Measurements from ENCODE around the gene FCSK.

Gene FCSK

DNA sequence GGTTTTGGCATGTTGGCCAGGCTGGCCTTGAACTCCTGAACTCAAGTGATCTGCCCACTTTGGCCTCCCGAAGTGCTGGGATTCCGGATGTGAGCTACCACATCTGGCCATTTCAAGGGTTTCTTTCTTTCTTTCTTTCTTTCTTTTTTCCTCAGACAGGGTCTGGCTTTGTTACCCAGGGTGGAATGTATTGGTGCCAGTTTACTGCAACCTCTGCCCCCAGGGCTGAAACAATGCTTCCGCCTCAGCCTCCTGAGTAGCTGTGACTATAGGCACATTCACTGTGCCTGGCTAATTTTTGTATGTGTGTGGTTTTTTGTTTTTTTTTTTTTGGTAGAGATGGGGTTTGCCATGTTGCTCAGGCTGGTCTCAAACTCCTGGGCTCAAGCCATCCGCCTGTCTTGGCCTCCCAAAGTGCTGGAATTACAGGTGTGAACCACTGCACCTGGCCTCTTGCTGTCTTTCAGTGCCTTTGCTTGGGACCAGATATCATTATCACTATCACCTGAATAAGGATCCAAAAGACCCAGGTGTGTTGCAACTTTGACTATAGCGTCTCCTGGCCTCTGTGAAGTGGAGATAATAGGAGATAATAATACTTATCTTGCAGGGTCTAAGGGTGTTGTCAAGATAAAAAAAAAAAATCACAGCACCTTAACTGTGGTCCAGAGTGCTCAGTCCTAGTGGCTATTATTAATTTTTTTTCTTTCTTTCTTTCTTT is 3.2 kb downstream of the FCSK start:
- no peak for DNase-seq

DNA sequence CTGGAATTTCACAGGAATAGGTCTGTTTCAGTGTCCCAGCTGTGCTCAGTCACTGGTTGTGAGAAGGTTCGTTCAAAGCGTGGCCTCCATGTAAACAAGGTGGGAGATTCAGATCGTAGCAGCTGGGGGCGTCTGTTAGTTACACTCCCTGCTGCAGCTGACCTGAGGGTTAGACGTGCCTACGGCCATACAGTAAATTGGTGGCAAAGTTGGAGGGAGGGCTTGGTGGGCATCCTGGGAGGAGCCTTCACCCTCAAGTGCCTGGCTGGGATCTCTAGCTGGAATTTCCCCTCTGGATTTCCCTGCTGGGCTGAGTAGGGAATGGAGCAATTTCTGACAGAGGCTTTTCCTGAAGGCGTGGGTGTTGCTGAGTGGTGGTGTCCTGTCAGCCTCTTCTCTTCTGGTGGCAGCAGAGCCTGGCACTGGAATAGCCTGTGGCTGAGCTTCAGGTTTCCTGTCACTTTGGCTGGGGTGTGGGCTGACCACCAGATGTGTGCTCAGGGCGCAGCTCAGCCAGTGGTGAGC is 6.4 kb downstream of the FCSK start:
- DNase-seq: no peak

DNA sequence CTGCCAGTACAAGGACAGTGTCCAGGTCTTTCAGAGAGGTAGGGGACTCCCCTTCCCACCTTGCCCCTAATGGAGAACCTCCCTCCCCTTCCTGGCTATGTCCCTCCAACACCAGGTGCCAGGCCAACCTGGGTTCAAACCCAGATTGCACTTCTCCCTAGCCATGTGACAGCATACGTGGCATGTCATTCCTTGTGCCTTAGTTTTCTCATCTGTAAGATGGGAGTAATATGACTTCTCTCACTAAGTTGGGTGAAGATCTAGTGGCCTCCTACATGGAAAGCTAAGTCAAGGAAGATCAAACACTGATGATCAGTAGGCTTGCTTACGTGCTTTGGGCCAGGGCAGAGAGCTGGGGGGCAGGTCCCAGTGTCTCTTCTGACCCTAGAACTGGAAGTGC is 8.8 kb downstream of the FCSK start:
- DNase-seq: no peak

GRCh38 chr16:70465999-70466804 is 11.8 kb downstream of the FCSK start:
- no peak for DNase-seq

- DNase-seq: no peak
Measured at GRCh38 chr16:70466805-70467076, 12.3 kb downstream of the FCSK start.

DNA sequence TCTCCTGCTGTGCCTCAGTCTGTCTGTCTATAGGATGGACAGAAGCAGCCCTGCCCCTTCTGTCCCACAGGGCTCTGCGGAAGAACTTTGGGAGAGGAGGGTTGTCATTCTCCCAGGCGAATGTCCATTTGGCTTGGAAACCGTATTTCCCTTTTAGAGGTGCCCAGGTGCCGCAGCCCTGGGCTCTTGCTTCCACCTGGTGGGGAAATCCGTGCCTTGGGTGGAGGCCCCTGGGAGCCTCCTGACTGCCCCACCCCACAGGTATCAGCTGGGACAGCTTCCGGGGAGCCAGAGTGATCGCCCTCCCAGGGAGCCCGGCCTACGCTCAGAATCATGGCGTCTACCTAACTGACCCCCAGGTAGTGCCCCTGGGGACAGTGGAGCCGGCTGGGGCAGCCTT is 12.7 kb downstream of the FCSK start:
- no peak for DNase-seq

DNA sequence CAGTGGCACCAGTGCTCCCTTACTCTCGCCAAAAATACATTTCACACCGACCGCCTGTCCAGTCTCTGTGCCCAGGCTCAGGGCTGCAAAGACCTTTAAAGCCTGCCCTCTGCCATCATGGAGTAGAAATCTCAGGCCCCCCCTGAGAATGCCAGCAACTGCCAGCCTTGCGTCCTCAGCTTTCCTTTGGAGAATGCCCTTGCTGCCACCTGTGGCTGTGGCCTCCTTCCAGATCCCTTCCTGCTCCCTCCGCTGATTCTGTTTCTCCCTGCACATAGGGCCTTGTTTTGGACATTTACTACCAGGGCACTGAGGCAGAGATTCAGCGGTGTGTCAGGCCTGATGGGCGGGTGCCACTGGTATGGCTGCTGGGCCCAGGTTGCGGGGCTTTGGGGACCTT is 13.2 kb downstream of the FCSK start:
- no peak for DNase-seq

- no peak for DNase-seq
Measured at GRCh38 chr16:70468776-70469525, 14.6 kb downstream of the FCSK start.

DNA sequence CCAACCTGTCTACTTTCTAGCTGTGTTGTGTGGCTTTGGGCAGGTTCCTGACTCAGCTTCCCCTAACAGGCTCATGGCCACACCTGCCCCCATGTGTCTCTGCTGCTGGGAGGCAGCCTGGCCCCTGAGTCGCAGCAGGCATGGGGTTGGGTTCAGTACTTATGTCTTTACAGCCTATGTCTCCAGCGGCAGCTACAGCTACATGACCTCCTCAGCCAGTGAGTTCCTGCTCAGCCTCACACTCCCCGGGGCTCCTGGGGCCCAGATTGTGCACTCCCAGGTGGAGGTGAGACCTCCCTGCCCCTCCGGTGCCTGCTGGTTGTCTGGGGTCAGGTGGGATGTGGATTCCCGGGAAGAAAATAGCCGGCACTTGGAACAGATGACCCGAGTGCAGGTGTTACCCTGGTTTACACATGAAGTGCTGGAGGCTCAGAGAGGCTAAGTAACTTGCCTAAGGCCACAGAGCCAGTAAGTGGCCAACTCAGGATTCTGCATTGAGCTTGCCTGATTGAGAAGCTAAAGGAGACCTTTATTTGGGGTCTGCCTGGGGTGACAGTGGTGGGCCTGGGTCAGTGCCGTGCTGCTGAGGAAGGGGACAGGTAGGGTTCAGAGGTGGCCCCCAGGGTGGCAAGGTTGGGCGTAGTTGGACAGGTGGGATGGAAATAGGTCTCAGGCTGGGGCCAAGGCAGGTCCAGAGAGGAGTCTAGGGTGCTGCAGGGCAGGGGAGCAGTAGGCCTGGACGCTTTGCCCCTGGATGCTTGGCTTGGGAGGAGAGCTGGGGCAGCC is 15.9 kb downstream of the FCSK start:
- no peak for DNase-seq

- no peak for DNase-seq
Measured at GRCh38 chr16:70470927-70471341, 16.5 kb downstream of the FCSK start.

- no peak for DNase-seq
Measured at GRCh38 chr16:70472786-70473433, 18.5 kb downstream of the FCSK start.

DNA sequence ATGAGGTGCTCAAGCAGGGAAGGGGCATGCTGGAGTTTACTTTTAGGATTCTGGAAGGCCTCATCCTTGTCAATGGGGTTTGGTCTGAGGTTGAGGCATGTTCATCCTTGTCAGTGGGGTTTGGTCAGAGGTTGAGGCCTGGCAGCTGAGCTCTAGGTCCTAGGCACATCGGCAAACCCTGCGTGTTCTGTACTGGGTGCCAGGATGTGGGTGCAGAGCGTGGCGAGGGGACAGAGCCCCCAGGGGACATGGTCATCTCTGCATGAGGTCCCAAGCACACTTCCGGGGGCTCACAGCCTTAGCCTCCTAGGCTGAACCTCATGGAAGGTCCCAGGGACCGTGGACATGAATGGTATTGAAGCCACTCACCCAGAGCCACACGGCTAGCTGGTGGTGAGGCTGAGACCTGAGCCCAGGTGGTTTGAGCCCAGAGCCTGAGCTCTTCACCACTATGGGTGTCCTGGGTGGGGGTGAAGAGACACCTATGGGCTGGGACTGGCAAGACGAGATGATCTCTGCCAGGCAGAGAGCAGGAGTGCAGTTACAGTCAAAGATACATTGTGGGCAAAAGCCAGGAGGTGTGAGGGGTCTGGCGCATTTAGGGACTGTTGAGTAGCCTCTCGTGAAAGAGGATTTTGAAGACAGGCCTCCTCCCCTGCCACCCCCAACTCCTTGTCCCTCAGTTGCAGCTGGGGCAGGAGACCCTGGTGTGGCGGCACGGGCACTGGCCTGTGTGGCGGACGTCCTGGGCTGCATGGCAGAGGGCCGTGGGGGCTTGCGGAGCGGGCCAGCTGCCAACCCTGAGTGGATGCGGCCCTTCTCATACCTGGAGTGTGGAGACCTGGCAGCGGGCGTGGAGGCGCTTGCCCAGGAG is 19.3 kb downstream of the FCSK start:
- DNase-seq: no peak

GRCh38 chr16:70474320-70475053 is 20.1 kb downstream of the FCSK start:
- DNase-seq: no peak

GRCh38 chr16:70475054-70475871 is 20.9 kb downstream of the FCSK start:
- no peak for DNase-seq

GRCh38 chr16:70476272-70477020 is 22.1 kb downstream of the FCSK start:
- DNase-seq: no peak

- no peak for DNase-seq
Measured at GRCh38 chr16:70478169-70478568, 23.8 kb downstream of the FCSK start.

GRCh38 chr16:70478912-70479341 is 24.5 kb downstream of the FCSK start:
- DNase-seq: no peak

Data from bone marrow (tissue), 2 donors.